K562 (cell line): Measurements from ENCODE around the gene PDRG1. TPM values are rescaled to one million over a fixed set of nuclear protein-coding genes. Genes with fewer than 3 reads are reported as not detected.

ENCODE experiments used
- NONO ChIP-seq, 2 experiments: fragments of 200-400 bp in 1 of 2; fragments of 450-650 bp in 1 of 2; formaldehyde crosslinking in 1 of 2; IDR thresholded peaks; 2 replicates each; pipeline ENCODE4 v1.6.1; 2017; ENCODE audit warnings: low read depth in 2 of 2, mild to moderate bottlenecking in 2 of 2, moderate library complexity in 2 of 2, low read length in 1 of 2
- SRF ChIP-seq, 2 experiments: fragments of 250-450, 450-650 bp in 1 of 2; sonication (Bioruptor Pico) in 1 of 2; sonication (generic) in 1 of 2; formaldehyde crosslinking; IDR thresholded peaks; 2 replicates each; pipeline versions ENCODE4 v1.5.0 to v1.5.1; 2020 to 2022; ENCODE audit warnings: mild to moderate bottlenecking in 1 of 2, missing genetic modification reagents in 1 of 2
- YY1 ChIP-seq, 3 experiments: IDR thresholded peaks; 2 replicates each; pipeline ENCODE4 v1.6.1; 2011; ENCODE audit warnings: low read length in 2 of 3, mild to moderate bottlenecking in 2 of 3, moderate library complexity in 2 of 3, borderline replicate concordance in 1 of 3, control low read depth in 1 of 3, low read depth in 1 of 3; ENCODE audit not compliant: insufficient read depth in 3 of 3, insufficient replicate concordance in 2 of 3, control insufficient read depth in 1 of 3, insufficient read length in 1 of 3; ENCODE audit errors: extremely low read depth in 1 of 3
- ZSCAN32 ChIP-seq: fragments of 450-650 bp; formaldehyde crosslinking; IDR thresholded peaks from 2 replicates; pipeline ENCODE4 v1.4.0; 2020; ENCODE audit warnings: mild to moderate bottlenecking, moderate library complexity
- polyA plus RNA-seq, 8 experiments: library from polyadenylated mRNA; depleted of rRNA in 4 of 8; stranded (reverse) in 5 of 8; unstranded in 3 of 8; fragments of >200 nt; fragmentation: Nextera tagmentation in 2 of 8; fragmentation: Illumina TruSeq in 1 of 8; extraction: Ambion mirVana in 2 of 8; extraction: Trizol in 1 of 8; gene quantifications; 2 replicates each; pipeline versions ENCODE4 v1.2.1 to v1.2.3, GENCODE V29; 2011 to 2014; ENCODE audit warnings: inconsistent platforms in 1 of 8, missing spikeins in 1 of 8
- total RNA-seq, 7 experiments: library from RNA; depleted of rRNA in 6 of 7; stranded (reverse); fragments of >200 nt in 6 of 7; fragmentation: Illumina TruSeq in 2 of 7; extraction: Trizol in 2 of 7; gene quantifications; 2 replicates each; pipeline versions ENCODE4 v1.2.1 to v1.2.3, GENCODE V29; 2011 to 2021; ENCODE audit warnings: low replicate concordance in 1 of 7
- TF ChIP-seq, protein P1 (sequence below), 2 experiments: IDR thresholded peaks in 1 of 2; conservative IDR thresholded peaks in 1 of 2; 2 replicates each; pipeline ENCODE4 v1.6.1; 2016; ENCODE audit warnings: low read depth in 2 of 2, mild to moderate bottlenecking in 1 of 2, missing compliant biosample characterization in 1 of 2, missing genetic modification characterization in 1 of 2, moderate library complexity in 1 of 2
- TF ChIP-seq, protein P2 (sequence below): fragments of 250-450 bp; sonication (Bioruptor Pico); IDR thresholded peaks from 2 replicates; pipeline ENCODE4 v1.8.0; 2021; ENCODE audit warnings: moderate library complexity, mild to moderate bottlenecking, inconsistent platforms
- TF ChIP-seq, protein P3 (sequence below): sonication (generic); formaldehyde crosslinking; IDR thresholded peaks from 2 replicates; pipeline ENCODE4 v1.8.1; 2023; ENCODE audit warnings: mild to moderate bottlenecking, missing genetic modification reagents
- TF ChIP-seq, protein P4 (sequence below): sonication (generic); formaldehyde crosslinking; IDR thresholded peaks from 2 replicates; pipeline ENCODE4 v1.8.0; 2022; ENCODE audit warnings: missing genetic modification reagents, mild to moderate bottlenecking, moderate library complexity, borderline replicate concordance
- TF ChIP-seq, protein P5 (sequence below): sonication (generic); formaldehyde crosslinking; IDR thresholded peaks from 2 replicates; pipeline ENCODE4 v1.8.0; 2023; ENCODE audit warnings: missing genetic modification reagents, mild to moderate bottlenecking, borderline replicate concordance

Gene PDRG1
- total and polyA plus RNA-seq, 9 of the 15 experiments (the other 6 are each of a cell fraction or from before 2014, with no cell fraction given): 12.6 to 58.6 (median 26.1) TPM

DNA sequence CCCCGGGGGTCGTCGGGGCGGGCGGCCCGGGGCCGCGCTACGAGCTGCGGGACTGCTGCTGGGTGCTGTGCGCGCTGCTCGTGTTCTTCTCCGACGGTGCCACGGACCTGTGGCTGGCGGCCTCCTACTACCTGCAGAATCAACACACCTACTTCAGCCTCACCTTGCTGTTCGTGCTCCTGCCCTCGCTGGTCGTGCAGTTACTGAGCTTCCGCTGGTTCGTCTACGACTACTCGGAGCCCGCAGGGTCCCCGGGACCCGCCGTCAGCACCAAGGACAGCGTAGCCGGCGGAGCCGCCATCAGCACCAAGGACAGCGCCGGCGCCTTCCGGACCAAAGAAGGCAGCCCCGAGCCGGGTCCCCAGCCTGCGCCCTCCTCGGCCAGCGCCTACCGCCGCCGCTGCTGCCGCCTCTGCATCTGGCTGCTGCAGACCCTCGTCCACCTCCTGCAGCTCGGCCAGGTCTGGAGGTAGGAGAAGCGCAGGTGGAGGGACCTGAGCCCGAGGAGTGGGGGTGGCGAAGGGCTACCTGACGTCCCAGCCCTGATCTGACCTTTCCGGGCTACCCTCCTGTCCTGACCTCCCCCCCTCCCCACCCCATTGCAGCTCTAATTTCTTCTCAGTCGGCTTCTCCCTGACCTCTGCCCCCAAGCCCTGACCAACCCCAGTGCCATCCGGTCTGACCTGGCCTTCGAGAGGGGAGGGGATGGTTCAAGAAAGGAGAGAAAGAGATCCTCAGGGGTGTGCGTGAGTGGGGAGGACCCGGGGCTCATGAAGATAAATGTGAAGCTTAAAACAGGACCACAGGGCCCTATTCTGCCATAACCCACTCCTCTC is 16.7 kb upstream of the PDRG1 start (continued):
- TF ChIP-seq, protein P1, sequence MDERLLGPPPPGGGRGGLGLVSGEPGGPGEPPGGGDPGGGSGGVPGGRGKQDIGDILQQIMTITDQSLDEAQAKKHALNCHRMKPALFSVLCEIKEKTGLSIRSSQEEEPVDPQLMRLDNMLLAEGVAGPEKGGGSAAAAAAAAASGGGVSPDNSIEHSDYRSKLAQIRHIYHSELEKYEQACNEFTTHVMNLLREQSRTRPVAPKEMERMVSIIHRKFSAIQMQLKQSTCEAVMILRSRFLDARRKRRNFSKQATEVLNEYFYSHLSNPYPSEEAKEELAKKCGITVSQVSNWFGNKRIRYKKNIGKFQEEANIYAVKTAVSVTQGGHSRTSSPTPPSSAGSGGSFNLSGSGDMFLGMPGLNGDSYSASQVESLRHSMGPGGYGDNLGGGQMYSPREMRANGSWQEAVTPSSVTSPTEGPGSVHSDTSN (CRISPR knock-in tag; IDR thresholded peaks at IDR 0.05; ENCODE audit: low read depth): peak; percentile 95
- TF ChIP-seq, protein P1 (tag; conservative IDR thresholded peaks at IDR 0.05; ENCODE audit: low read depth): no peak
- TF ChIP-seq, protein P2, sequence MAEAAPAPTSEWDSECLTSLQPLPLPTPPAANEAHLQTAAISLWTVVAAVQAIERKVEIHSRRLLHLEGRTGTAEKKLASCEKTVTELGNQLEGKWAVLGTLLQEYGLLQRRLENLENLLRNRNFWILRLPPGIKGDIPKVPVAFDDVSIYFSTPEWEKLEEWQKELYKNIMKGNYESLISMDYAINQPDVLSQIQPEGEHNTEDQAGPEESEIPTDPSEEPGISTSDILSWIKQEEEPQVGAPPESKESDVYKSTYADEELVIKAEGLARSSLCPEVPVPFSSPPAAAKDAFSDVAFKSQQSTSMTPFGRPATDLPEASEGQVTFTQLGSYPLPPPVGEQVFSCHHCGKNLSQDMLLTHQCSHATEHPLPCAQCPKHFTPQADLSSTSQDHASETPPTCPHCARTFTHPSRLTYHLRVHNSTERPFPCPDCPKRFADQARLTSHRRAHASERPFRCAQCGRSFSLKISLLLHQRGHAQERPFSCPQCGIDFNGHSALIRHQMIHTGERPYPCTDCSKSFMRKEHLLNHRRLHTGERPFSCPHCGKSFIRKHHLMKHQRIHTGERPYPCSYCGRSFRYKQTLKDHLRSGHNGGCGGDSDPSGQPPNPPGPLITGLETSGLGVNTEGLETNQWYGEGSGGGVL (CRISPR knock-in tag): no peak
- TF ChIP-seq, protein P3, sequence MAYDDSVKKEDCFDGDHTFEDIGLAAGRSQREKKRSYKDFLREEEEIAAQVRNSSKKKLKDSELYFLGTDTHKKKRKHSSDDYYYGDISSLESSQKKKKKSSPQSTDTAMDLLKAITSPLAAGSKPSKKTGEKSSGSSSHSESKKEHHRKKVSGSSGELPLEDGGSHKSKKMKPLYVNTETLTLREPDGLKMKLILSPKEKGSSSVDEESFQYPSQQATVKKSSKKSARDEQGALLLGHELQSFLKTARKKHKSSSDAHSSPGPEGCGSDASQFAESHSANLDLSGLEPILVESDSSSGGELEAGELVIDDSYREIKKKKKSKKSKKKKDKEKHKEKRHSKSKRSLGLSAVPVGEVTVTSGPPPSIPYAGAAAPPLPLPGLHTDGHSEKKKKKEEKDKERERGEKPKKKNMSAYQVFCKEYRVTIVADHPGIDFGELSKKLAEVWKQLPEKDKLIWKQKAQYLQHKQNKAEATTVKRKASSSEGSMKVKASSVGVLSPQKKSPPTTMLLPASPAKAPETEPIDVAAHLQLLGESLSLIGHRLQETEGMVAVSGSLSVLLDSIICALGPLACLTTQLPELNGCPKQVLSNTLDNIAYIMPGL (CRISPR knock-in tag): peak; percentile 100
- TF ChIP-seq NONO (IDR thresholded peaks at IDR 0.05; ENCODE audit: low read depth in 2 of 2, low read length in 1 of 2): peak in 1 of 2 experiments; percentile 43; a peak in 1 of 4 replicates
- TF ChIP-seq, protein P4, sequence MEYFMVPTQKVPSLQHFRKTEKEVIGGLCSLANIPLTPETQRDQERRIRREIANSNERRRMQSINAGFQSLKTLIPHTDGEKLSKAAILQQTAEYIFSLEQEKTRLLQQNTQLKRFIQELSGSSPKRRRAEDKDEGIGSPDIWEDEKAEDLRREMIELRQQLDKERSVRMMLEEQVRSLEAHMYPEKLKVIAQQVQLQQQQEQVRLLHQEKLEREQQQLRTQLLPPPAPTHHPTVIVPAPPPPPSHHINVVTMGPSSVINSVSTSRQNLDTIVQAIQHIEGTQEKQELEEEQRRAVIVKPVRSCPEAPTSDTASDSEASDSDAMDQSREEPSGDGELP (CRISPR knock-in tag): peak; percentile 98
- peak in 1 of 2 experiments; percentile 98; a peak in 2 of 4 replicates for TF ChIP-seq SRF (CRISPR knock-in tag; IDR thresholded peaks at IDR 0.05)
- no peak for TF ChIP-seq ZSCAN32 (CRISPR knock-in tag)
- TF ChIP-seq, protein P5, sequence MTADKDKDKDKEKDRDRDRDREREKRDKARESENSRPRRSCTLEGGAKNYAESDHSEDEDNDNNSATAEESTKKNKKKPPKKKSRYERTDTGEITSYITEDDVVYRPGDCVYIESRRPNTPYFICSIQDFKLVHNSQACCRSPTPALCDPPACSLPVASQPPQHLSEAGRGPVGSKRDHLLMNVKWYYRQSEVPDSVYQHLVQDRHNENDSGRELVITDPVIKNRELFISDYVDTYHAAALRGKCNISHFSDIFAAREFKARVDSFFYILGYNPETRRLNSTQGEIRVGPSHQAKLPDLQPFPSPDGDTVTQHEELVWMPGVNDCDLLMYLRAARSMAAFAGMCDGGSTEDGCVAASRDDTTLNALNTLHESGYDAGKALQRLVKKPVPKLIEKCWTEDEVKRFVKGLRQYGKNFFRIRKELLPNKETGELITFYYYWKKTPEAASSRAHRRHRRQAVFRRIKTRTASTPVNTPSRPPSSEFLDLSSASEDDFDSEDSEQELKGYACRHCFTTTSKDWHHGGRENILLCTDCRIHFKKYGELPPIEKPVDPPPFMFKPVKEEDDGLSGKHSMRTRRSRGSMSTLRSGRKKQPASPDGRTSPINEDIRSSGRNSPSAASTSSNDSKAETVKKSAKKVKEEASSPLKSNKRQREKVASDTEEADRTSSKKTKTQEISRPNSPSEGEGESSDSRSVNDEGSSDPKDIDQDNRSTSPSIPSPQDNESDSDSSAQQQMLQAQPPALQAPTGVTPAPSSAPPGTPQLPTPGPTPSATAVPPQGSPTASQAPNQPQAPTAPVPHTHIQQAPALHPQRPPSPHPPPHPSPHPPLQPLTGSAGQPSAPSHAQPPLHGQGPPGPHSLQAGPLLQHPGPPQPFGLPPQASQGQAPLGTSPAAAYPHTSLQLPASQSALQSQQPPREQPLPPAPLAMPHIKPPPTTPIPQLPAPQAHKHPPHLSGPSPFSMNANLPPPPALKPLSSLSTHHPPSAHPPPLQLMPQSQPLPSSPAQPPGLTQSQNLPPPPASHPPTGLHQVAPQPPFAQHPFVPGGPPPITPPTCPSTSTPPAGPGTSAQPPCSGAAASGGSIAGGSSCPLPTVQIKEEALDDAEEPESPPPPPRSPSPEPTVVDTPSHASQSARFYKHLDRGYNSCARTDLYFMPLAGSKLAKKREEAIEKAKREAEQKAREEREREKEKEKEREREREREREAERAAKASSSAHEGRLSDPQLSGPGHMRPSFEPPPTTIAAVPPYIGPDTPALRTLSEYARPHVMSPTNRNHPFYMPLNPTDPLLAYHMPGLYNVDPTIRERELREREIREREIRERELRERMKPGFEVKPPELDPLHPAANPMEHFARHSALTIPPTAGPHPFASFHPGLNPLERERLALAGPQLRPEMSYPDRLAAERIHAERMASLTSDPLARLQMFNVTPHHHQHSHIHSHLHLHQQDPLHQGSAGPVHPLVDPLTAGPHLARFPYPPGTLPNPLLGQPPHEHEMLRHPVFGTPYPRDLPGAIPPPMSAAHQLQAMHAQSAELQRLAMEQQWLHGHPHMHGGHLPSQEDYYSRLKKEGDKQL (CRISPR knock-in tag): peak; percentile 100
- peak in 2 of 3 experiments; percentile 76 to 86 for TF ChIP-seq YY1 (IDR thresholded peaks at IDR 0.05; ENCODE audit: borderline replicate concordance in 1 of 3, control insufficient read depth in 1 of 3, extremely low read depth in 1 of 3, insufficient read depth in 3 of 3, insufficient read length in 1 of 3, insufficient replicate concordance in 2 of 3, low read depth in 1 of 3, low read length in 2 of 3)
